AG08395 (cell line): ENCODE measurements around the gene SIAH3.
"Not testable (repeated sequence)": the region's sequence is repeated elsewhere in the genome, so short reads cannot be mapped to it uniquely, and the experiment has no call there.

ENCODE experiments used
- DNase-seq: peaks from one replicate; pipeline ENCODE4 v3.0.0; 2012; ENCODE audit warnings: mixed read lengths, low spot score

The SIAH3 gene

GRCh38 chr13:45851171-45851921, at the start of gene SIAH3:
SIAH3 (minus strand) TSS chr13:45851753; CDS start chr13:45851629, 124 bp downstream.
- DNase-seq: no peak

GRCh38 chr13:45899406-45899805, 47.9 kb upstream of the SIAH3 start:
- no peak for DNase-seq

- DNase-seq: no peak
Measured at GRCh38 chr13:45897562-45897961, 46.0 kb upstream of the SIAH3 start.

DNA sequence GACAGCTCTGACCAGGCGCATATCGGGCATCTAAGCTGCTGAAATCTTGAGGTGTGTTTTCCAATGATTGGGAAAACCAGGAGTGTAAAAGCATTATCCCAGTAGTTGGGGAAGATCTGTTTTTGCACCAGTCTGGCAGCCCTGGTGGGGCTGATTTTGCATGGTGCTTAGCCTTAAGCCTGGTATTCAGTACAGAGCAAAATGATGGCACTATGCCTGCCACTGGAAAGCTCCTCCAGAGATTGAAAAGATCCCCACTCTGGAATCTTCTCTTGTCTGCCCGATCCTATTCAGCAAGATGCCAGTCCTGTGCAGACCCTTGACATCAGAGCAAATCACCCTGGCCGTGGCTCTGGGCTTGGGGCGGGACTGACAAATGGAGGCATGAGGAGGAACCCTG, 44.7 kb upstream of the SIAH3 start:
- DNase-seq: no peak

GRCh38 chr13:45895881-45896280, 44.3 kb upstream of the SIAH3 start:
- no peak for DNase-seq

GRCh38 chr13:45892513-45892912, 41.0 kb upstream of the SIAH3 start:
- no peak for DNase-seq

DNA sequence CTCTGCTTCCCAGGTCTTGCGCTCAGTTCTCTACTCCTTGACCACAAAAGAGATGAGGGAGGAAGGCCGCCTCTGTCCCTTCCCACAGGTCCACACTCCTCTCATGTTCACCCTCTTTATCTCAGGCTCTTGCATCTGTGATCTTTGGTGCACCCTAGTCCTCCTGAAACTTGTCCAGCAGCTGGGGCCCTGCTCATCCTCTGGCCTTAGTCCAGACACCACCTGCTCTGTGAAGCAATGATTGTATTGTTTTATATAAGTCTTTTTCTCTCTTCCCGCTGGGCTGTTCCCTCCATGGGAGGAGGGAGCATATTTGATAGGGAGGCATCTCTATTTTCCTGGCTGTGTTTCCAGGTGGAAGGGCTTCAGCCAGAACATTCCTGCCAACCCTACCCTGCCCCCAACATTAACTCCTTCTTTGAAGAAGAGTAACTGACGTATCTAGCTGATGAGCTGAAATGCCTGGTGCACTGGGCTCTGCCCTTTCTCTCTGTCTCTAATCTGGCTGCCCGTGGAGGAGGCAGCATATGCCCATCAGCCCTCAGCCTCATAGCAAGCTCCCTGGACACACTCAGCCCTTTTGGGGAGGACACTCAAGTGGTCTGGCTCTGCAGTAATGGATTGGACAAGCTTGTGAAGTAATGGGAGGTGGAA, 38.2 kb upstream of the SIAH3 start:
- no peak for DNase-seq

- no peak for DNase-seq
Measured at GRCh38 chr13:45886466-45886865, 34.9 kb upstream of the SIAH3 start.

DNA sequence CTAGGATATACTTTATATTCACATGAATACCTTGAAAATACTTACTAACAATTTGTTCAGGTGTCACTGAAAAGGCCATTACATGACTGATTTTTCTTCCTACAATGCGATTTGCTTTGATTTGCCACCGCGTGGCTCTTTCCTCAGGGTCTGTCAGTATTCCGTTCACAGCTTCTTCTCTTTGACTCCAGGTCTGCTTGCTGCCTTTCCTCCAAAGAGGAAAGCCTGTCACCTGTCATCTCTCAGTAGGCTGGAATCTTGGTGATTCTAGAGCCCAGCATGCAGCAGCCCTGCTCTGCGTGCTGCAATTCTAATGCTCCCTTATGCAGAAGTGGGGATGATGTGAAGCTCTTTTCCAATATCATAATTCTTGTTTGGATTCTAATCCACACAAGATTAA, 33.6 kb upstream of the SIAH3 start:
- DNase-seq: no peak

- no peak for DNase-seq
Measured at GRCh38 chr13:45882626-45883025, 31.1 kb upstream of the SIAH3 start.

- no peak for DNase-seq
Measured at GRCh38 chr13:45881353-45881752, 29.8 kb upstream of the SIAH3 start.

DNA sequence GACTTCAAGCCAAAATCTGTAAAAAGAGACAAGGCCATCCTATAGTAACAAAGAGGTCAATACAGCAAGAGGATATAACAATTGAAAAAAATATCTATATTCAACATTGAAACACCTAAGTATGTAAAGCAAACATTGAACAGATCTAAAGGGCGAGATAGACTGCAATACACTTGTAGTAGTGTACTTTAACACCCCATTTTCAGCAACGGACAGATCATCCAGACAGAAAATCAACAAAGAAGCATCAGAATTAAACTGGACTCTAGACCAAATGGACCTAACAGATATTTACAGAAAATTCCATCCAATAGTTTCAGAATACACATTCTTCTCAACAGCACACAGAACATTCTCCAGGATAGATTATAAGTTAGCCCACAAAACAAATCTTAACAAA, 28.7 kb upstream of the SIAH3 start:
- DNase-seq: no peak

GRCh38 chr13:45879666-45880065, 28.1 kb upstream of the SIAH3 start:
- DNase-seq: no peak

DNA sequence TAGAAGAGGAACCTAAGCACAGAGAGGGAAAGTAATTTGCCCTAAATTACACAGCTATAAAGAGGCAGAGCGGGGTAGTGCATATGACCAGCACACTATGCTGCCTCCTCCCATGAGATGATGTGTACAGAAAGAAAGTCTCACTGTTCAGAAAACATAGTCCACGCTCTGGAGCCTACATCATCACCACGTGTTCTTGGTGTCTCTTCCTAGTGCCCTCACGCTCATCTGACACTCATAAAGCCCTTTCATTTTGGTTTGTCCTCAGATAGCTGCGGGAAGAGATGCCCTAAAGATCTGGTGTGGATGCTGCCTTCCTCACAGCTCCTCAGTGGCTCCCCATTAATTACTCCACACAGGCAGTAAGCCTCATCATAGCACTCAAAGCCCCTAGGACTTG, 27.4 kb upstream of the SIAH3 start:
- DNase-seq: no peak

- DNase-seq: no peak
Measured at GRCh38 chr13:45876781-45877180, 25.2 kb upstream of the SIAH3 start.

DNA sequence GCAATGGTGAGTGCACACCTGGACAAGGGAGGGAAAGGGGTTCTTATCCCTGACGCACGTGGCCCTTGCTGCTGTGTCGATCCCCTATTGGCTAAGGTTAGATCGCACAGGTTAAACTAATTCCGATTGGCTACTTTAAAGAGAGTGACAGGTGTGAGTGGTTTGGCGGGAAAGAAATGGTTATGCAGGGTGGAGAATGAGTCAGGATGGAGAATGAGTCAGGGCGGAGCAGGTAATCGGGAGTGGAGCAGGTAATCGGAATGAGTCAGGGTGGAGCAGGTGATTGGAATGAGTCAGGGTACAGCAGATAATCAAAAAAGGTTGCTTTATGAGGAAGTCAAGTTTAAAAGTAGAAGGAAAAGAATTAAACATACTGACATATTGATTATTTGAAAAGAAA, 24.4 kb upstream of the SIAH3 start:
- no peak for DNase-seq

- peak; percentile 29 for DNase-seq
Measured at GRCh38 chr13:45873491-45874325, 22.2 kb upstream of the SIAH3 start.

GRCh38 chr13:45872566-45872965, 21.0 kb upstream of the SIAH3 start:
- no peak for DNase-seq

- not testable (repeated sequence) for DNase-seq
Measured at GRCh38 chr13:45871201-45871600, 19.6 kb upstream of the SIAH3 start.

- no peak for DNase-seq
Measured at GRCh38 chr13:45870232-45870631, 18.7 kb upstream of the SIAH3 start.

DNA sequence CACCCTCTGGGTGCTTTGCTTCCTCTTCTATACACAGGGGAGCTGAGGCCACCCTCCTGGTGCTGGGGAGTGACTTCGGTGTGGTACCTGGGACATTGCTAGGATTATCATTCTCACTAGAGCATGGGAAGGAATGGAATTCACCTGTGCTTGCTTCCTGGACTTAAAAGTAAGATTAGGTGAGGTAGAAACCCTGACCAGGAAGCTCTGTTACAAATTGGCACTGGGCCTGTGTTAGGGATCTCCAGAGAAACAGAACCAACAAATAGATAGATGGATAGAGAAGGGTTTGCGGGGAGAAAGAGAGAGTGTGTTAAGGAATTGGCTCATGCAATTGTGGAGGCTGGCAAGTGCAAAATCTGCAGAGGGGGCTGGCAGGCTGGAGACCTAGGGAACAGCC, 13.9 kb upstream of the SIAH3 start:
- no peak for DNase-seq

DNA sequence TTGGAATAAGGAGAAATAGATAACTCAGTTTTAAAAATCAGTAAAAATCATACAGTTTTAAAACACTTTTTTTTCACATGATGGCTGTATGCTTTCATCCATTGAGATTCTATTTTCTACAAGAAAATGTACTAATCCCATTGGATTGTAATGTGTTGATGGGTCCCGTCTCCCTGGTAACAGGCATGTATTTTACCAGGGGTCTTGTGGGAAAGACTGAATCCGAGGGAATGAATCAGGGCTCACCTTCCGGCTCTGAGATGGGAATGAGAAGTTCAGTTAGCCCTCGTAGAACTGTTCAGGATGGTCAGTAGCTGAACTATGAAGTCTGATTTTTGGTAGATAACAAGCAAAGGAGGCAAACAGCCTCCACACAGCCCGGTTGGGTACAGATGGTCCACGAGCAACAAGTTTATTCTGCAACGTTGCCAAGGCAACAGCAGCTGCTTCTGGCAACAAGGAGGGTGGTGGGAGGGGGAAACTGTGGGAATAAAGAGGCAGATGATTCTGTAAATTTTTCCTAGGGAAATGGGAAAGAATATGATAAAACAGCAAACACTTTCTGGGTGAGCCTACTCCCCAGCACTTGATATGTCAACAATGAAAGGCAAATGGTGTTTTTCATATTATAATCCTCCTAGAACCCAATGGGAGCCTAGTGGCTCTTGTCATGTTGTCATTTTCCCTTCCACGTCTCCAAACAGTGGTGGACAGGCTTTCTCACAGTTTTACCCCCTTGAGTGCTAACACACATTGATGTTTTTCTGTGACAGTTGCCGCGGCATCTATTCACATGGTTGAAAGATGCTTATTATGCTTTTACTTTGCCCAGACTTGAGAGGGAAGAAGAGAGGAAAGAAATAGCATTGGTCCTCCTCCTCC, 12.4 kb upstream of the SIAH3 start:
- DNase-seq: no peak
